Loucy (cell line): ENCODE data around the gene C3orf20.

ENCODE experiments used
- H2AFZ ChIP-seq: fragments of 200-600 bp; sonication (generic); 2 replicates; pipeline ENCODE4 v1.6.0; 2016; ENCODE audit warnings: antibody characterized with exemption, mild to moderate bottlenecking, low read length, moderate library complexity
- H3F3A ChIP-seq: fragments of 200-600 bp; 2 replicates; pipeline ENCODE4 v1.6.0; 2016; ENCODE audit warnings: antibody characterized with exemption, low read depth, mild to moderate bottlenecking
- H3K27me3 ChIP-seq: fragments of 200-600 bp; sonication (generic); 2 replicates; pipeline ENCODE4 v1.6.1; 2014; ENCODE audit warnings: low read length, mild to moderate bottlenecking; ENCODE audit not compliant: insufficient read depth, poor library complexity, severe bottlenecking
- H3K36me3 ChIP-seq: fragments of 200-600 bp; sonication (generic); 2 replicates; pipeline ENCODE4 v1.6.1; 2016; ENCODE audit warnings: low read length; ENCODE audit not compliant: insufficient read depth
- H3K4me1 ChIP-seq: fragments of 200-600 bp; sonication (generic); 2 replicates; pipeline ENCODE4 v1.5.1; 2014; ENCODE audit warnings: low read length, mild to moderate bottlenecking; ENCODE audit not compliant: insufficient read depth, poor library complexity, severe bottlenecking
- H3K4me2 ChIP-seq: fragments of 200-600 bp; sonication (generic); 2 replicates; pipeline ENCODE4 v1.6.0; 2014; ENCODE audit warnings: antibody characterized with exemption, low read length, low read depth, mild to moderate bottlenecking; ENCODE audit not compliant: poor library complexity, severe bottlenecking
- H3K4me3 ChIP-seq: fragments of 200-600 bp; sonication (generic); 2 replicates; pipeline ENCODE4 v1.5.1; 2014; ENCODE audit warnings: low read length, mild to moderate bottlenecking, mixed read lengths; ENCODE audit not compliant: poor library complexity, severe bottlenecking
- H3K79me2 ChIP-seq: fragments of 200-600 bp; sonication (generic); 2 replicates; pipeline ENCODE4 v1.6.1; 2014; ENCODE audit warnings: low read length; ENCODE audit not compliant: insufficient read depth
- H3K9ac ChIP-seq: fragments of 200-600 bp; sonication (generic); 2 replicates; pipeline ENCODE4 v1.6.0; 2014; ENCODE audit warnings: mild to moderate bottlenecking, low read depth, low read length, moderate library complexity; ENCODE audit not compliant: poor library complexity, severe bottlenecking
- H3K9me2 ChIP-seq: fragments of 200-600 bp; sonication (generic); replicated peaks from 2 replicates; pipeline ENCODE4 v1.6.1; 2016; ENCODE audit warnings: low read depth, low read length, mixed read lengths
- H3K9me3 ChIP-seq: fragments of 200-600 bp; sonication (generic); 2 replicates; pipeline ENCODE4 v1.6.1; 2014; ENCODE audit warnings: mild to moderate bottlenecking, antibody characterized with exemption, low read length, low read depth; ENCODE audit not compliant: insufficient read depth
- H4K20me1 ChIP-seq: fragments of 200-600 bp; sonication (generic); 2 replicates; pipeline ENCODE4 v1.6.0; 2014; ENCODE audit warnings: antibody characterized with exemption, low read length, mild to moderate bottlenecking; ENCODE audit not compliant: insufficient read depth, poor library complexity, severe bottlenecking
- EZH2phosphoT487 ChIP-seq: fragments of 200-600 bp; IDR thresholded peaks from 2 replicates; pipeline ENCODE4 v1.6.1; 2018; ENCODE audit warnings: antibody characterized with exemption, mild to moderate bottlenecking, moderate library complexity, borderline replicate concordance
- TF ChIP-seq, protein P1 (sequence below): fragments of 200-600 bp; sonication (generic); conservative IDR thresholded peaks from 2 replicates; pipeline ENCODE4 v1.5.1; 2014; ENCODE audit warnings: mild to moderate bottlenecking, antibody characterized with exemption, low read length

C3orf20 gene

GRCh38 chr3:14758959-14759358, 84.0 kb downstream of the C3orf20 start:
- no peaks in the 10 kb centered on the region for H4K20me1 ChIP-seq
- no peaks in the 10 kb centered on the region for H3F3A ChIP-seq
- H3K36me3 ChIP-seq, result no peaks in the 10 kb centered on the region
- no peak overlapping the region for H3K9ac ChIP-seq
- H3K4me2 ChIP-seq, result no peak overlapping the region
- no peaks in the 10 kb centered on the region for H3K9me2 ChIP-seq
- H3K79me2 ChIP-seq, result no peaks in the 10 kb centered on the region
- no peak overlapping the region for H3K4me3 ChIP-seq
- no peaks in the 10 kb centered on the region for H3K4me1 ChIP-seq
- no peaks in the 10 kb centered on the region for H3K27me3 ChIP-seq
- H2AFZ ChIP-seq, result no peak overlapping the region
- H3K9me3 ChIP-seq, result no peaks in the 10 kb centered on the region
- TF ChIP-seq, protein P1, sequence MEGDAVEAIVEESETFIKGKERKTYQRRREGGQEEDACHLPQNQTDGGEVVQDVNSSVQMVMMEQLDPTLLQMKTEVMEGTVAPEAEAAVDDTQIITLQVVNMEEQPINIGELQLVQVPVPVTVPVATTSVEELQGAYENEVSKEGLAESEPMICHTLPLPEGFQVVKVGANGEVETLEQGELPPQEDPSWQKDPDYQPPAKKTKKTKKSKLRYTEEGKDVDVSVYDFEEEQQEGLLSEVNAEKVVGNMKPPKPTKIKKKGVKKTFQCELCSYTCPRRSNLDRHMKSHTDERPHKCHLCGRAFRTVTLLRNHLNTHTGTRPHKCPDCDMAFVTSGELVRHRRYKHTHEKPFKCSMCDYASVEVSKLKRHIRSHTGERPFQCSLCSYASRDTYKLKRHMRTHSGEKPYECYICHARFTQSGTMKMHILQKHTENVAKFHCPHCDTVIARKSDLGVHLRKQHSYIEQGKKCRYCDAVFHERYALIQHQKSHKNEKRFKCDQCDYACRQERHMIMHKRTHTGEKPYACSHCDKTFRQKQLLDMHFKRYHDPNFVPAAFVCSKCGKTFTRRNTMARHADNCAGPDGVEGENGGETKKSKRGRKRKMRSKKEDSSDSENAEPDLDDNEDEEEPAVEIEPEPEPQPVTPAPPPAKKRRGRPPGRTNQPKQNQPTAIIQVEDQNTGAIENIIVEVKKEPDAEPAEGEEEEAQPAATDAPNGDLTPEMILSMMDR, result no peak
- TF ChIP-seq EZH2phosphoT487, result no peak

- Histone ChIP-seq H3K4me2 (no peak overlapping the region), H3K9ac (no peak overlapping the region), H3K36me3 (no peaks in the 10 kb centered on the region), H4K20me1 (no peaks in the 10 kb centered on the region), H3F3A (no peaks in the 10 kb centered on the region), H3K4me3 (no peak overlapping the region), H3K79me2 (no peaks in the 10 kb centered on the region), H3K4me1 (no peaks in the 10 kb centered on the region), H3K27me3 (no peaks in the 10 kb centered on the region), H3K9me3 (no peaks in the 10 kb centered on the region), H2AFZ (no peak overlapping the region), H3K9me2 (no peaks in the 10 kb centered on the region)
- TF ChIP-seq, protein P1, result no peak
- TF ChIP-seq EZH2phosphoT487, result no peak
Measured at GRCh38 chr3:14760185-14760584, 85.2 kb downstream of the C3orf20 start.

- no peak overlapping the region for H3K4me2 ChIP-seq
Measured at GRCh38 chr3:14761121-14761672, 86.3 kb downstream of the C3orf20 start.

More at GRCh38 chr3:14761121-14761672, 86.3 kb downstream of the C3orf20 start:
- H4K20me1 ChIP-seq, result no peaks in the 10 kb centered on the region
- H3K9me2 ChIP-seq, result no peaks in the 10 kb centered on the region
- no peaks in the 10 kb centered on the region for H3K79me2 ChIP-seq
- TF ChIP-seq, protein P1, result peak; percentile 35; the same call in 1 of the 2 replicates
- no peak for TF ChIP-seq EZH2phosphoT487
- no peak overlapping the region for H2AFZ ChIP-seq
- no peaks in the 10 kb centered on the region for H3K27me3 ChIP-seq
- no peak overlapping the region for H3K9ac ChIP-seq
- no peaks in the 10 kb centered on the region for H3K36me3 ChIP-seq
- H3K4me1 ChIP-seq, result no peaks in the 10 kb centered on the region
- no peak overlapping the region for H3K4me3 ChIP-seq
- no peaks in the 10 kb centered on the region for H3K9me3 ChIP-seq
- H3F3A ChIP-seq, result no peaks in the 10 kb centered on the region
